IPS-18a (cell line): ENCODE data around the gene ETV5.
A peak's percentile ranks its signal among the peaks of the same experiment; 100 is the strongest.

Experiments
- H3K27ac ChIP-seq: one replicate; pipeline ENCODE4 v1.5.1; 2013; ENCODE audit warnings: low read length
- H3K27me3 ChIP-seq: one replicate; pipeline ENCODE4 v1.6.1; 2013; ENCODE audit warnings: mild to moderate bottlenecking, low read length; ENCODE audit not compliant: control insufficient read depth, insufficient read depth
- H3K36me3 ChIP-seq: one replicate; pipeline ENCODE4 v1.6.1; 2013; ENCODE audit warnings: low read depth, low read length; ENCODE audit not compliant: control insufficient read depth
- H3K4me1 ChIP-seq: one replicate; pipeline ENCODE4 v1.6.1; 2013; ENCODE audit warnings: low read depth, low read length; ENCODE audit not compliant: control insufficient read depth
- H3K4me3 ChIP-seq: one replicate; pipeline ENCODE4 v1.5.1; 2013; ENCODE audit warnings: low read length
- H3K9ac ChIP-seq: one replicate; pipeline ENCODE4 v1.6.1; 2013; ENCODE audit warnings: mild to moderate bottlenecking, low read length, moderate library complexity
- H3K9me3 ChIP-seq: one replicate; pipeline ENCODE4 v1.6.1; 2013; ENCODE audit warnings: low read depth, low read length; ENCODE audit not compliant: control insufficient read depth

ETV5 gene

DNA sequence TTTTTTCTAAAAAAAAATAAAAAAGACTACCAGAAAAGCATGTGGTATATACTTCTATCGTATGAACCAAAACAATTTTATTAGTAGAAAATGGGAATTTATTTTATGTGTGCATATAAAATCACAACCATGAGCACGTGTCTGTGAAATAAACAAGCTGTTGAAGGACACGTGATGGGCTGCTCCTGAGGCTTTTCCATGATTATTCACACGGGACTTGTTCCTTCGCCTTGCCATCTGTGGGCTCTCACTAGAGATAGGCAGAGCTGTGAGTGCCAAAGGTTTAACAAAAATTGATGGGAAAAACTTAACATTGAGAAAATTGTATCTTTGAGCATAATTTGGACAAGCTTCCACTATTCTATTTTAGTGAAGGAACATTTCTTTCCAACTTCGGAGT lies 12.4 kb upstream of the ETV5 start:
- H3K27ac ChIP-seq = no peak overlapping the region
- H3K9ac ChIP-seq = no peak overlapping the region
- no peak overlapping the region for H3K4me3 ChIP-seq
- peaks cover 15% of the 10 kb centered on the region for H3K4me1 ChIP-seq
- peaks cover 5% of the 10 kb centered on the region for H3K27me3 ChIP-seq
- H3K36me3 ChIP-seq = no peaks in the 10 kb centered on the region
- H3K9me3 ChIP-seq = no peaks in the 10 kb centered on the region

DNA sequence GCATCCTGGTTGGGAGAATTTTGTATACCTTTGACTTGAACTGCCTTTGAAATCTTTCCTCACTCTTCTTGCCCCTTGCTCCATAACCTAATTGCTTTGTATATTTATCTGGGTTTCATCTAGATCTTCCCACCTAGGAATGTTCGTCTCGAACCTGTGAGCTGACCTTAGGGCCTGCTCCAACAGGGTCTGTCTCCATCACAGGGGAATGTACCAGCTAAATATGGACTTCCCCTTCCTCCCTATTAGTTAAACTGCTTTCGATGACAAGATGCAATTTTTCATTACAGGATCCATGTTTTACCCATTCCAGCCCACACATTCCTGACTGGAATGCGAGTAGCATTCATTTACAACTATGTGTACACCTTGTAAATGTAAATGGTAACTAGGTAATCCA lies 10.6 kb upstream of the ETV5 start:
- Histone ChIP-seq H3K9me3 (no peaks in the 10 kb centered on the region), H3K27ac (no peak overlapping the region), H3K4me3 (no peak overlapping the region), H3K9ac (no peak overlapping the region), H3K4me1 (peaks cover 15% of the 10 kb centered on the region), H3K36me3 (no peaks in the 10 kb centered on the region), H3K27me3 (peaks cover 21% of the 10 kb centered on the region)

DNA sequence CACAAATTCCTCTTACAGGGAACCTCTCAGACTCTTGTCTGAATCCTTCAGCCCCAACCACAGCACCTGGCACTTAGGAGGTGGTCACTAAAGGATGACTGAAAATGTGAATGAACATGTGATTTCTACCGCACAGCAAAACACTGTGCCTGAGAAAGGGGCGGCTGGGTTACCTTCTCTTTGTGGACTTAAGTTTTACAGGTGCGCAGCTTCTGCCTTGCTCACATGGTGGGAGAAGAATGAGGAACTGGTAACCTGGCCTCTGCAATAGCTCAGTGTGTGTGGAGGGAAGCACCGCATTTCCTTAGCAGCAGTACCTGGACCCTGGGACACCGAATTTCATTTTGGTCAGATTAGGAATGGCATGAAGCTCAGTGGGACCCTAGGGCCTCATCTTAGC lies 9.8 kb upstream of the ETV5 start:
- H3K4me1 ChIP-seq = peaks cover 15% of the 10 kb centered on the region
- no peak overlapping the region for H3K9ac ChIP-seq
- H3K27me3 ChIP-seq = peaks cover 29% of the 10 kb centered on the region
- H3K9me3 ChIP-seq = no peaks in the 10 kb centered on the region
- no peak overlapping the region for H3K4me3 ChIP-seq
- H3K27ac ChIP-seq = no peak overlapping the region
- no peaks in the 10 kb centered on the region for H3K36me3 ChIP-seq

DNA sequence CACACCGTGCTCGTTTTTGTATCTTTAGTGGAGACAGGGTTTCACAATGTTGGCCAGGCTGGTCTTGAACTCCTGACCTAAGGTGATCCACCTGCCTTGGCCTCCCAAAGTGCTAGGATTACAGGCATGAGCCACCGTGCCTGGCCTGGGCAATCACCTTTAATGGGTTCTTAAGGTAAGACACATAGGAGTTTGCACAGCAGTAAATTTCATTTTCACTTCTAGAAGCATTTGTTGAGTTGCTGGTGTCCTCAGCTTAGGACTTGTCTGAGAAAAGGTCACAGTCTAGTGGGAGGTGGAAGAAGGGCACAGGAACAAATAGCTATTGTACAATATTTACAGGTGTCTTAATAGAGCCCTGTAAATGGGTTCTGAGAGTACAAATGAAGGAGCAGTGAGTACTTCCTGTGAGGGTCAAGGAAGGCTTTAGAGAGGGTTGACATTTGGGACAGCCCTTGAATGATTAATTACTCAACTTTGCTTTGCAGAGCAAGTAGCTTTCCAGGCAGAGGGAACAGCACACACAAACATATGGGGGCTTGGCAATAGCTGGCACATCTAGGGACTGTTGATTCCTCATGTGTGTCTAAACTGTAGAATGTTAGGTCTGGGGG lies 8.7 kb upstream of the ETV5 start:
- no peak overlapping the region for H3K27ac ChIP-seq
- no peak overlapping the region for H3K4me3 ChIP-seq
- no peaks in the 10 kb centered on the region for H3K36me3 ChIP-seq
- peaks cover 13% of the 10 kb centered on the region for H3K4me1 ChIP-seq
- H3K27me3 ChIP-seq = peaks cover 40% of the 10 kb centered on the region
- no peaks in the 10 kb centered on the region for H3K9me3 ChIP-seq
- no peak overlapping the region for H3K9ac ChIP-seq

DNA sequence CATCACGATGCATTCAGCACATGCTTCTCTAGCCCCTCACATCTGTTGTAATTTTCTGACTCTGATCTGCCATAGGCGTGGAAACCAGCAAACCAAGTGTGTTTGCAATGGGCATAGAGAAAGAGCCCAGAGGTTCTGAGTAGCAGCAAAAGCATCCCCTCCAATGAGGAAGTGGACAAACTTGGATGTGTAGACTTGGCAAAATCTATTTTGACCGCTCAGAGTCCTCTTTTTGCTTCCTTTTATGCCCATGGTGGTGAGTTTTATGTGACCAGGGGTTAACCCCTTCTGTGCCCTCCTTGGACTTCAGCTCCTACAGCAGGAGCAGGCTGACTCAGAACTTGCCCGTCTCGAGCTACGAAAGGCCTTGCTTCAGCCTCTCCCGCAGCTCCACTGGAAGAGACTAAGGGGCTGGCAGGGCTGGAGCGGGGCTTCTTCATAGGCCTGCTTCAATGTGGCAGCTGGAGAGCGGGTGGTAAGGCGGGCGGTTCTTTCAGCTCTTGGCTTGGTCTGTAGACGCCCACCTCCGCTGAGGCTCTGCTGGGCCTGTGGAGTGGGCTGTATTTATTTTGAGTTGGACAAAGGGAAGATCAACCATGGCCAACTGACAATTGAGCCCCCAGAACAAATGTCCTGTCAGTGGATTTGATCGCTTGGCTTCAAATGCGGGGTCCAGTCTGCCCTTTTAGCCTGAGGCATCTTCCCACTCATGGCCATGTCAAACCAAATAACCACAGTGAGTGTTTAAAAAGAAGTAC lies 6.5 kb upstream of the ETV5 start:
- H3K27me3 ChIP-seq = peaks cover 62% of the 10 kb centered on the region
- H3K9me3 ChIP-seq = no peaks in the 10 kb centered on the region
- no peak overlapping the region for H3K27ac ChIP-seq
- no peaks in the 10 kb centered on the region for H3K36me3 ChIP-seq
- H3K4me3 ChIP-seq = no peak overlapping the region
- no peak overlapping the region for H3K9ac ChIP-seq
- no peaks in the 10 kb centered on the region for H3K4me1 ChIP-seq

DNA sequence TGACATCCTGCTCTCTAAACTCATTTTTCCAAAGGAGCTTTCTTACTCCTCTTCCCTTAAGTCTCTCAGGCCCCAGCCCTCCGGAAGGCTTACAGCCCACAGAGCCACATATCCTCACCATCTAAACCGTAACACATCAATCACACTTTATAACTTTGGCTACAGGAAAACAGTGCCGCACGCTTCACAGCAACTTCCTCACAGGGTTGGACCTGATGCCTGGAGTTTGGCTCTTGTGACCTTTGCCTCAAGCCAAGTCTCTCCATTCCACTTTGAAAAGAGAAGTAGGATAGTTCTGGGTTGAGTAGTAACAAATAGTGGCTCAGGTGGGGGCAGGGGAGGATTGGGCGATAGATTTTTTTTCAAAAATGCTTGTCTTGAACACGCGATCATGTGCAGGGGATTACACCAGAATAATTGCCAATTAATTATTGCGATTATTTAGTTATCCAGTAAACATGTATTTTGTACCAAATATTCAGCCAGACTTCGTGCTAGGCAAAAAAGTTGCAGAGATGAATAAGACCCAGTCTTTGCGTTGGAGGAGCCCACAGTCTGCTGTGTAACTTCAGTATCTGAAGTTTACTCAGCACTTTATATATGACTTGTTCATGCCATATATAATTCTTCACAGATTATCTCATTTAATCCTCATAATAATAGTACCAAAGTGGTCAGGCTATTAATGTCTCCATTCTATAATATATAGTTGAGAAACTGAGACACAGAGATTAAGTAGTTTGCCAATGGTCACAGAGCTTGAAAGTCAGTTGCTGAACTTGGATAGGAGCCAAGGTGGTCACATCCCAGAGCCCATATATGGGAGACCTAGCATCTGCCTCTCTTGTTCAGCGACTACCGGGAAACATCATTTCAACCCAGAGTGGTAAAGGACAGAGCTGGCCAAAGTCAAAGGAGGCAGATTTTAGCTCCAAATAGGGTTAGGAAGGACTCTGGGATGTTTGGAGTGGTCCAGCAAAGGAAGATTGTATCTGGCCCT lies 2.4 kb upstream of the ETV5 start:
- Histone ChIP-seq H3K27me3 (peaks cover 80% of the 10 kb centered on the region), H3K9me3 (no peaks in the 10 kb centered on the region), H3K4me3 (no peak overlapping the region), H3K9ac (no peak overlapping the region), H3K4me1 (peaks cover 9% of the 10 kb centered on the region), H3K36me3 (no peaks in the 10 kb centered on the region), H3K27ac (no peak overlapping the region)

DNA sequence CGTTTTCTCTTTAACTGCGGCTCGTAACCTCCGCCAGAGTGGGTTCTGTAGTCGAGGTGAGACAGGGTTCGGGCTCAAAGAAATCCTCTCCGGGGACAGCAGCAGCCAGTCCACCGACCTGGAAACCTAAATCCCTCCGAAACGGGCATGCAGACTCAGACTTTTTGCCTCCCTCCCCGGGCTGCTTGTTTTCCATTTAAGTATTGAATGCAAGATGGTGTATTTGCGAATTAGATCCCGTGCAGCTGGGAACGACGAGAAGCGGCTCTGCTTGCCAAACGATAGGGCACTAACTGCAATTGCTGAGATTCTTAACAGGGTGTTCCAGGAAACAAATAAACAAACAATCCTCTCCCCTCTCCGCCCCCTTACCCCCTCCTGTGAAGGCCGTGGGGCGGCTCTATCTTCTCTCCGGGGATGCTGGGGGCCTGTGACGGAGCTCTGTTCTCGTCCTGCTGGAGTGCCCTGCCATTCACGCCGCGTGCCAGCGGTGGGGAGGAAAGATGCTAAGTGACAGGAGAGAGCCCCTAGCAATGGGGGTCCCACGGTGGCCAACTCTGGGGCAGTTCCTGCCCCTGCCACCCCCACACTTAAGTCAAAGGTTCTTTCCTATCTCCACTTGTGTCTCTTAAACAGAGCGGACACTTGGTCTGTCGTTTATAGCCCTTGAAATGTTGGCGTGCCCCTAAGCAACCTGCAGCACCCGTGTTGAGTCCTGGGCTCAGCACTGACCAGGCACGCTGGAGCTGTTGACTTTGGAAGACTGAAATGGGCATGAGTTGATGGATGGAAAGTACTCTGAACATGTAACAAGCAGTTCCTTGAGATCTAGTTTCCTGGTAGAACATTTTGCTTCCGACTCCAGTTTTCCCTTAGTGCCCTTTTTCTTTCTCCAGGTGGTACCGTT lies 1.3 kb upstream of the ETV5 start:
- no peak overlapping the region for H3K27ac ChIP-seq
- H3K27me3 ChIP-seq = peaks cover 82% of the 10 kb centered on the region
- no peaks in the 10 kb centered on the region for H3K36me3 ChIP-seq
- peak overlapping the region; percentile 79 for H3K4me3 ChIP-seq
- H3K9ac ChIP-seq = peak overlapping the region; percentile 62
- no peaks in the 10 kb centered on the region for H3K9me3 ChIP-seq
- peaks cover 9% of the 10 kb centered on the region for H3K4me1 ChIP-seq

DNA sequence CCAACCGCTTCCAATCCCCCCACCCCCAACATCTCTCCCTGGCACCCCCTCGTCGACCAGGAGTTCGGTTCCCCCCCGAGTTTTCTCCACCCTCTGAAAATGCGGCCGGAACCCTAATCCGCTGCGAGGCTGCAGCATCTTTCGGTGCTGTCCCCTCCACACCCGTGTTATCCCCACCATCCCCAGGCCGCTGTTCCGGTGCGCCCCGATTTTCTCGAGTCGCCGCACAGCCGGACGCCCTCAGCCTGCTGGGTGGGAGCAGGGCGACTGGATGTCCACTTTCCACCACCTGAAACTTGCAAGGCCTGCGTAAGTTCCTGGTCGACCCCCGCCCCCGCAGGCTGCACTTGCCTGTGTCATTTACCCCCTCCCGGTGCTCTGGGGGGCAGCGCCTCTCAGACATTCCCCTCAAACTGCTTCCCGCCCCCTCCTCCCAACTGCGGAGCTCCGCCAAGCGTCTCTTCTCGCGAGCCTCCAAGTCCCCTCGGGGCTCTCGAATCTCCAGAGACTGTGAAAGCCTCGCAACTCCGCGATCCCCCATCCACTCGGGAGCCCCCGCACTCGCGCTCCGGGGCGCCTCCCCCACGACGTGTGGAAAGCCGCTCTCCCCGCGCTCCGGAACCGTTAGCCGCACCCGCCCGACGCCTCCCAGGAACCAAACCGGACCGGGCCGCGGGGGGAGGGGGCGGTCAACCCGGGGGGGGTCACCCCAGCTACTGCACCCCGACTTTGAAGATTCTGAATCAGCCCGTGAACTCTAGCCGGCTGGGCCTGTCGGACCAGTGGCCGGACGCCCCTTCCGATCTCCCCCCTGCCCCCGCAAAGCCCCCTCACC lies 566 bp downstream of the ETV5 start:
- Histone ChIP-seq H3K27ac (no peak overlapping the region), H3K4me1 (peaks cover 9% of the 10 kb centered on the region), H3K36me3 (peaks cover 5% of the 10 kb centered on the region), H3K27me3 (peaks cover 65% of the 10 kb centered on the region), H3K4me3 (peak overlapping the region; percentile 80), H3K9ac (peak overlapping the region; percentile 75), H3K9me3 (no peaks in the 10 kb centered on the region)

DNA sequence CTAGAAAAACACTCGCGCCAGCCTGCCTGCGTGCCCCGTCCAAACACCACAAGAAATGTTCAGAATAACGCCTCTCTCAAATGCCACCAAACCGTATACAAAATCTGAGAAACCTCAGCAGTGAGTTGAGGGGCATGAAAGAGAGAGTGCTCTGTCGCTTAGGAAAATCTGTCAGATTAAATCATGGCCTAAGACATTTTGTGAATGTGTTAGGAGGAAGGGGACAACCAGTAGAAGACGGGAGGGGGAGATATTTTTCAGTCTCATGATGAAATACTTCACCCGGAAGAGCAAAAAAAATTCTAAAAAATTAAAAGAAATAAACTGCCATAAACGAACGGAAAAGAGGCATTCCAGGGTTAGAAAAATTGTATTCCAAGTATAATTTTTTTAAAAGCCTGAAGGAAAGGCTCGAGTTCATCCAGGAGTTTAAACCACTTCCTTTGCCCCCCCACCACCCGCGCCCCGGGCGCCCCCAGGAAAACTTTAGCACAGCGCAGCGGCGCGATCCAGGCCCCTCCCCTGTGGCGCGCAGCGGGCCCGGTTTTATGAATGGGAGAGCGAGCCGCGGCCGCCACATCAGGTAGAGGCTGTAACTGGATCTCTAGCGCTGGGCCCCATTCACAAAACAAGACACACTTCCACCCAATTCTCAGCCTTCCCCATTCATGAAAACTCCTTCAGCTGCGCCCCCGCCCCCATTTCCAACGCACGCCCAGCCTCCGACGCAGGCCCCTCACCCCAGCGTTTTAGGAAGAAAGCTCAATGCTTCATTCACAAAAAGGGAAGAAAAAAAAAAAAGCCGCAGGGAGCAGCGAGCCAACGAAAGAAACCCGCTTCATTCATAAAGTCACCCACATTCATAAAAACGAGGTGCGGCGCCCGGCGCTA lies 1.4 kb downstream of the ETV5 start:
- Histone ChIP-seq H3K9me3 (no peaks in the 10 kb centered on the region), H3K4me1 (peaks cover 14% of the 10 kb centered on the region), H3K27me3 (peaks cover 56% of the 10 kb centered on the region), H3K9ac (peak overlapping the region; percentile 75), H3K36me3 (peaks cover 5% of the 10 kb centered on the region), H3K27ac (no peak overlapping the region), H3K4me3 (peak overlapping the region; percentile 80)
